HG03025 (cell line): ENCODE data around the gene MAML3.
"Not testable (repeated sequence)": the region's sequence is repeated elsewhere in the genome, so short reads cannot be mapped to it uniquely, and the experiment has no call there.

Experiments
- ATAC-seq: cut with Tn5 transposase; IDR thresholded peaks from one replicate; pipeline ENCODE4 v1.9.1; 2021; ENCODE audit warnings: mild to moderate bottlenecking, moderate library complexity; ENCODE audit not compliant: unreplicated experiment, low FRiP score

Gene MAML3

DNA sequence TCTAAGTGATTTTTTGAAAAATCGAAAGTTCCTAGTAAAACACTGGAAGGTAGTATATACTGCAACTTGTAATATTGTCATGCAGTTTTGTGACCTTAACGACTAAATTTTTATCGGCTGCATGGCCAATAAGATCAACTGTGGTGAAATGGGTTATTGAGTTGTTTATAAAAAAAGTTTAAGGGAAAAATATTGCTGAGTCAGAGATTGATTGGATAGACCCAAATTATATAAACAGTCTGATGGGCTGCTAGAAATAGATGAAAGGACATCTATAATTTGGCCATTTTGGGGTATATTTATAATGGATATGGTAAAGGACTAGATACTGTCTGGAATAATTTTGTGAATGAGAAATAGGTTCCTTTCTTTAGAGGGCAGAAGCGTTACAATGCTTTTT lies 432.2 kb downstream of the MAML3 start:
- no peak for ATAC-seq

DNA sequence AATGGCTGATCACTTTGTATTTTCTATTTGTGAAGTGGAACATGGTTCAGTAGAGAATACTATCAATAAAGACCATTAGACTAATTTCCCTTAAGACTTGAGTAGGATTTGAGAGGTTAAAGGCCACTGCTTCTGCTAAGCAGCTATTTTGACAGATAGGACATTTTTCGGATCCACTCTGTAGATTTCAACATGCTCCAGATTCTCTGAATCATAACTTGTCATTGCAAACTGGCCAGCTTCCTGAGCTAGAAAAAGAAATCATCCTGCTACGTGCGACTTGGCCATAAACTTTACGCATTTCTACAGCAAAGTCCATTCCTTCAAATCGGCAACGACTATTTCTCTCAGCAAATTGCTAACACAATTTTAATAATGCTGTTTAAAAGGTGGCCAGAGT lies 433.2 kb downstream of the MAML3 start:
- no peak for ATAC-seq

DNA sequence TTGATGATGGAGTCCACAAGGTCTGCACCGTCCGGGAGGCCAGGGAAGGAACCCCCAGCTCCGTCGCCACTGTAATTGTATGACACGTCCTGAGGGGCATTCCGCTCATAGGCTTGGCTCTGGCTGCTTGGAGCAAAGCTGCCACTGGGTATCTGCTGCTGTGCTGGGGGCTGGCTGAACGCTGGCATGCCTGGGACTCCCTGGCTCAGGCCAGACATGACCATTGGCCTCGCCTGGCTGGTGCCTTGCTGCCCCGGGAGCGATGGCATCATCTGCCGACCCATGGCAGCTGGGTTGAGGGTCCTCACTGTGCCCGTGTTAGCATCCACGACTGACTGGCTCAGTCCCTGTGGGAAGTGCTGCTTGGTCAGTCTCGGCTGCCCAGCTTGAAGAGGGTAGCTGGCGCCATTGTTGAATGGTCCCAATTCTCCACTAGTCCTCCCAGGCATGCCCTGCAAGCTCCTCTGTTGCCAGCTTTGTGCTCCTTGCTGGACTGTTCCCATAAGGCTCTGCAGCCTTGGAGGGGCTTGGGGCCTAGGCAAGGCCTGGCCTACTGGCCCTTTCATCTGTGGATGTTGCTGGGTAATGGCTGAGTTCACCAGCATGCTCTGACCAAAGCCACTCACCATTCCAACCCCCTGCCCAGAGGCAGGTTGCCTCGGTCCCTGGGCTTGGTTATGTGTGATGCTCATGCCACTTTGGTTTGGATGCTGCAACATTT lies 434.4 kb downstream of the MAML3 start:
- no peak for ATAC-seq

DNA sequence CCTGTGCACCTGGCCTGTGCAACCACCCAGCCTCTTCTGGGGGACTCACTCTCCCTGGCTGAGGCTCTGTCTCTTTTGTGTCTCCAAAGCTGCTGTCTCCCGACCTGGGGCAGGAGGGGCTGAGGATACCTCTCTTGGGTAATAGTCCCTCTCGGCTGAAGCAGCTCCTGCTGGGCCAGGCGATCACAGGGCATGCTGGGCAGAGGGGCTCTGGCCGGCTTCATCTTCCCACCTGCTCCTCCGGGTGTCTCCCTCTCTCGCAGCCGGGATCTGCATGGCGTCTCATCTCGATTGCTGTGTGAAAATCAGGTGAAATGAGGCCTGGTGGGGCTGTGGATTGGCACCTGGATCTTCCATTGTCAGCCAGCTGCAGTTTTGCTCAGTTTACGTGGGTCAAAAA lies 435.2 kb downstream of the MAML3 start:
- no peak for ATAC-seq

GRCh38 chr4:139718358-139718757 lies 435.6 kb downstream of the MAML3 start:
- no peak for ATAC-seq

DNA sequence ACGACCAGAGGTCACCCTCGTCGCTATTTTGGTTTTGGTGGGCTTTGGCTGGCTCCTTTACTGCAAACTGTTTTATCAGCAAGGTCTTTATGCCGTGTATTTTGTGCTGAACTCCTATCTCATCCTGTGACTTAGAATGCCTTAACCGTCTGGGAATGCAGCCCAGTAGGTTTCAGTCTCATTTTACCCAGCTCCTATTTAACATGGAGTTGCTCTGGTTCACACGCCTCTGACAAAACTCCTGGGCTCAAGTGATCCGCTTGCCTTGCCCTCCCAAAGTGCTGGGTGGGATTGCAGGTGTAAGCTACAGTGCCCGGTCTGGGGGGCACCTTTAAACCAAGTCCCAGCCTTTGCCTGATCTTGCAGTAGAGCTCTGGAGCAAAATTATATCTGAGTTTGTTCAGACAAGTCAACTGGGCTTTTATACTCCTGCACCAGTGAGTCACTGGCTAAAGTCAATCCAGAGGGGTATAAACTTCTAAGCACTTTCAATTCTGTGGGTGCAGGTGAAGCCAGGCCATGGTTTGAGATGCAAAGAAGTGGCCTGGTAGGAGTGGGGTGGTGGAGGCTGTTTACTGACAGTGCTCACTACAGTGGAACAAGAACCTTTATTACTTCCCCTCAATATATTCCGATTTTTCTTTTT lies 438.1 kb downstream of the MAML3 start:
- no peak for ATAC-seq

GRCh38 chr4:139712882-139713281 lies 441.1 kb downstream of the MAML3 start:
- no peak for ATAC-seq

GRCh38 chr4:139711461-139711860 lies 442.5 kb downstream of the MAML3 start:
- ATAC-seq: no peak

DNA sequence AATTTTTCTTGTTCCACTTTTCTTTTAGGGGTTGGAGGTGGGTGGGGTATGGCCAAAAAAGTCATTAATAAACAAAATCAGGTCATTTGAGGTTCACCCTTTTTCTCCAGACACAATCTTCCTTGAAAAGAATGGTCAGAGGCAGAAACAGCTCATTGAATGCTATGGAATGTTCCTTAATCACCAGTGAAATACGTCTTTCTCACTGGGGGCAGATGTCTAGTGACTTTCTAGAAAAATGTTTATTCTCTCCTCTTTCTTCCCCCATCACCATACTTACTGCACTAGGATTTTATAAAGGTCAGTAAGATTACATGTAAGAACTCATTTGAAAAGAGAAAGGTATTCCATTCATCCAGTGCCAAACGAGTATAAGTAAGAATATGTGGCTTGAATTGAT lies 443.9 kb downstream of the MAML3 start:
- no peak for ATAC-seq

DNA sequence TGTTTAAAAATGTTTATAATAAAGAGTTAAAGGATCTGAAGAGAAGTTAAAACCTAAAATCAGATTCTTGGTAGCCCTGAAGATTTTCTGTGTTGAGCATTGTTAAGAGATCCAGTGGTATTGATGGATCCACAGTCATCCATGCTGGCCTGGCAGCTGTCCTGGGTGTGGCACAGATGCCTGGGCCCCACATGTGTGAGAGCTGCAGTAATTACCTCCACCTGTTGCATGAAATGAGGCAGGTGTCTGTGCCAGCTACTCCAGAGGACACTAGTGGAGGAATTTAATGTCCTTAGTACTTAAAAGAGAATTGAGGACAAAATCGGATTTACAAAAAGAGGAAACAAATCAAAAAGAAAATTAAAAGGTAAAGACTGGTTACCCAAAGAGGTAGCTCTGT lies 444.3 kb downstream of the MAML3 start:
- ATAC-seq: no peak

GRCh38 chr4:139704915-139705485 lies 449.0 kb downstream of the MAML3 start:
- no peak for ATAC-seq

- ATAC-seq: no peak
Observed at GRCh38 chr4:139700568-139700967, 453.4 kb downstream of the MAML3 start.

- ATAC-seq: not testable (repeated sequence)
Observed at GRCh38 chr4:139698167-139698925, 455.6 kb downstream of the MAML3 start.

DNA sequence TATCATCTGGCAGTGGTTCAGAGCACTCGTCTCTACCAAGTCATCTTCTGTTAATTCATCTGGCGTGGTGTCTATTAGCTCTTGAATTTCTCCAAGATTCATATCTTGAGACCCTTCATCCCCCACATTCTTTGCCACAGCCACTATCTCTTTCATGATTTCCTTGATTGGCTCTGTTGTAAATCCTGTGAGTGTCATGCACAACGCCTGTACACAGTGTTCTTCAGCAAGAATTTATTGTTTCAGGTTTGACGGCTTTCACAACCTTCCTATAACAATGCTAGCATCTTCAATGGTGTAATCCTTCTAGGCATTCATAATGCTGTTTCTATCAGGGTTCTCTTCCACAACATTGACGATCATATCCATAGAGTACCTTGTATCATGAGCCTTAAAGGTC lies 457.5 kb downstream of the MAML3 start:
- no peak for ATAC-seq

- no peak for ATAC-seq
Observed at GRCh38 chr4:139694522-139695107, 459.4 kb downstream of the MAML3 start.

GRCh38 chr4:139692309-139693012 lies 461.5 kb downstream of the MAML3 start:
- ATAC-seq: no peak

GRCh38 chr4:139690419-139690818 lies 463.6 kb downstream of the MAML3 start:
- no peak for ATAC-seq

GRCh38 chr4:139689093-139689722 lies 464.8 kb downstream of the MAML3 start:
- ATAC-seq: no peak

- ATAC-seq: no peak
Observed at GRCh38 chr4:139686988-139687387, 467.0 kb downstream of the MAML3 start.

- ATAC-seq: no peak
Observed at GRCh38 chr4:139686130-139686529, 467.9 kb downstream of the MAML3 start.
